LNCAP (cell line): ENCODE data around the gene SQSTM1.

Experiments used
- CTCF ChIP-seq: fragments of 450-650 bp; IDR thresholded peaks from 2 replicates; pipeline ENCODE4 v1.5.1; 2017; ENCODE audit warnings: mild to moderate bottlenecking

Gene SQSTM1

GRCh38 chr5:179815491-179816249 lies 5.0 kb upstream of the SQSTM1 start:
- no peak for TF ChIP-seq CTCF

- no peak for TF ChIP-seq CTCF
These were observed 4.3 kb upstream of the SQSTM1 start for GRCh38 chr5:179816401-179816795.

GRCh38 chr5:179816796-179817469 lies 3.8 kb upstream of the SQSTM1 start:
- no peak for TF ChIP-seq CTCF

- TF ChIP-seq CTCF, result no peak
These were observed 3.2 kb upstream of the SQSTM1 start for GRCh38 chr5:179817470-179817840.

DNA sequence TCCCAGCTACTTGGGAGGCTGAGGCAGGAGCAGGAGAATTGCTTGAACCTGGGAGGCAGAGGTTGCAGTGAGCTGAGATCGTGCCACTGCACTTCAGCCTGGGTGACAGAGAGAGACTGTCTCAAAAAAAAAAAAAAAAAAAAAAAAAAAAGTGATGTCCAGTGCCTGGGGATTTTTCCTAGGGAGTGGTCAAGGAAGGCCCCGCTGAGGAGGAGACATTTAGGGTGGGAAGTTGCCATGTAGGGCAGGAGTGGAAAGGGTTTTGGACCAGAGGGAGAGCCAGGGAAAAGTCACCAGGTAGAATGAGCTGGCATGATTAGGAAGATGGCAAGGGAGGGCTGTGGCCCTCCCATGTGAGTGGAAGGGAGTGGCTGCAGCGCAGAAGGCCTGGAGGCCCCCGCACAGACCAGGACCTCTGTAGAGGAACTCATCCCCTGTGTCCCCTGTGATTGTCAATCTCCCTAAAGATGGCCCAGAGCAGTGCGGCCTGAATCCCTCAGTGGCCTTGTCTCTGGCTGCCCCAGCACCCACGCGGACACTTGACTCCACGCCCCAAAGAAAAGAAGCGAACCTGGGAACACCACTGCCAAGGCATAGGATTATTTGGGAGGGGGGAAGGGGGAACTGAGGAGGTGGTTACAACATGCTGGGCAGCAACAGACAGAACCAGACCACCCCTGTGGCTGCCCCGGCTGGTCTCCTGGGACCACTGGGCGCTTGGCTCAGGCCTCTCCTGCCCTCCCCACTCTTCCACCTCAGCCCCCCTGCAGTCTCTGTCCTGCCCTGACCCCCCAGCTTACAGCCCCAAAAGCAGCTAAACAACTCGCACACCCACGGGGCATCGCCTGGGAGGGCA lies 2.6 kb upstream of the SQSTM1 start:
- TF ChIP-seq CTCF, result no peak

DNA sequence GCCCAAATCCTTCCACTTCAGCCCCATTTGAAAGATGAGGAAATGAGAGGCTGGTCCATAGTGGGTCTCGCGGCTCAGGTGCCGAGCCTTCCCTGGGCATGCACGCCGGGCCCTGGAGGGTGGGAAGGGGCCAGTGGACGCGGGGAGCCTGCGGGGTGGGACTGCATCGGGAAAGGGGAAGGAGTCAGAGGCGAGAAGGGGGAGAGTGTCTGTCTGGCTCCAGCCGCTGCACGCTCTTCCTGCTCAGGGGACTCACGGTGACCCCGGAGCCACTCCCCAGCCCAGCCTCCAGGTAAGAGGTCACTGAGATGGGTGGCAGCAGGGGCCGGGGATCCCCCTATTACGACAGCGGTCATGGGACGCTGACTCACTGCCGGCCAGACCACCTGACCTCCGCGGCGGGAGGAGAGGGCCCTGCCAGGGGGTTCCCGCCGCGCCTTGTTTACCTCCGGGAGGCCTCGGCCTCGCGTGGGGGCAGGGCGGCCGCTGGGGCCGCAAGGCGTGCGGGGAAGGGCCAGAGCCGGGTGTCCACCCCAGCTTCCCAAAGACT lies 1.9 kb upstream of the SQSTM1 start:
- TF ChIP-seq CTCF, result no peak
